Fibroblast of skin of left biceps (primary cell): Measurements from ENCODE around the gene AP4M1.
"Not testable (repeated sequence)": the region's sequence is repeated elsewhere in the genome, so short reads cannot be mapped to it uniquely, and the experiment has no call there.

ENCODE experiments used
- DNase-seq, 2 experiments: peaks; one replicate each; pipeline ENCODE4 v3.0.0-alpha.2; 2013; ENCODE audit warnings: low read depth in 2 of 2

Gene AP4M1

DNA sequence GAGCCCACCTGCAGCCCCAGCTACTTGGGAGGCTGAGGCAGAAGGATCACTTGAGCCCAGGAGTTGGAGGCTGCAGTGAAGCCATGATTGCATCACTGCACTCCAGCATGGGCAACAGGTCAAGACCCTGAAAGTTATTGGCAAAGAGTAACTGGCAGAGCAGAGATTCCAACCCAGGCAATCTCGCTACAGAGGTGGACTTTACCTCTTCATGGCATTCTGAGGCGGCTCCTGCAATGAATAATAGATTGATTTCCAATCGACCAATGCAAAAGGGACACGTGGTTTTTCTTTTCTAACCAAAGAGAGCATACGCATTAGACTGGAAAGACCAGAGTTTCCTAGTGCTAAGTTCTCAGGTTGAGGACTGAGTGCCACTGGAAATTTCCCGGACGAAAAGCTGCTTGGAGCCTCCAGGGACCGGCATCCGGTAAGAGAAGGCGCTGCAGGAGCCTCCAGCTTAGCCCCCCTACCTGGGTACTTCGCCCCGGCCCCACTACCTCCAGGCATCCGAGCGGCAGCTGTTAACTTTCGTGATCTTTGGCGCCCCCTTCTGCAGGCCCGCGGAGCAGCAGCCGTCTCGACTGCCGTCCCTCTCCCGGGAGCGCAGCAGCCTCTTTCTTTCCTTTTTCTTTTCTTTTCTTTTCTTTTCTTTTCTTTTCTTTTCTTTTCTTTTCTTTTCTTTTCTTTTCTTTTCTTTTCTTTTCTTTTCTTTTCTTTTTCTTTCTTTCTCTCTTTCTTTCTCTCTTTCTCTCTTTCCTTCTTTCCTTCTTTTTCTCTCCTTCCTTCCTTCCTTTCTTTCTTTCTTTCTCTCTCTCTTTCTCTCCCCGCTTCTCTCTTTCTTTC lies 29.4 kb downstream of the AP4M1 start:
- no peak for DNase-seq

DNA sequence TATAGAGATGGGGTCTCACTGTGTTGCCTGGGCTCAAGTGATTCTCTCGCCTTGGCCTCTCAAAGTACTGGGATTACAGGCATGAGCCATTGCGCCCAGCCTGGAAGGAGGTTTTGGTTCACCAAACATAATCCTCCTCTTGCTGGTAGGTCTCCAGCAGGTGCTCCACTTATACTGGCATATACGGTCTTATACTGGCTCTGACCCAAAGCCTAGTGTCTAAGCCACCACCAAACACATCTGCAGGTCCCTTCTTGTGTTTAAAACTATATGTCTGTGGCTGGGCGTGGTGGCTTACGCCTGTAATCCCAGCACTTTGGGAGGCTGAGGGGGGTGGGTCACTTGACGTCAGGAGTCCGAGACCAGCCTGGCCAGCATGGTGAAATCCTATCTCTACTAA lies 30.7 kb downstream of the AP4M1 start:
- DNase-seq, result no peak

- DNase-seq, result peak in 1 of 2 experiments; percentile 20
Measured at GRCh38 chr7:100132697-100133151, 31.3 kb downstream of the AP4M1 start.

DNA sequence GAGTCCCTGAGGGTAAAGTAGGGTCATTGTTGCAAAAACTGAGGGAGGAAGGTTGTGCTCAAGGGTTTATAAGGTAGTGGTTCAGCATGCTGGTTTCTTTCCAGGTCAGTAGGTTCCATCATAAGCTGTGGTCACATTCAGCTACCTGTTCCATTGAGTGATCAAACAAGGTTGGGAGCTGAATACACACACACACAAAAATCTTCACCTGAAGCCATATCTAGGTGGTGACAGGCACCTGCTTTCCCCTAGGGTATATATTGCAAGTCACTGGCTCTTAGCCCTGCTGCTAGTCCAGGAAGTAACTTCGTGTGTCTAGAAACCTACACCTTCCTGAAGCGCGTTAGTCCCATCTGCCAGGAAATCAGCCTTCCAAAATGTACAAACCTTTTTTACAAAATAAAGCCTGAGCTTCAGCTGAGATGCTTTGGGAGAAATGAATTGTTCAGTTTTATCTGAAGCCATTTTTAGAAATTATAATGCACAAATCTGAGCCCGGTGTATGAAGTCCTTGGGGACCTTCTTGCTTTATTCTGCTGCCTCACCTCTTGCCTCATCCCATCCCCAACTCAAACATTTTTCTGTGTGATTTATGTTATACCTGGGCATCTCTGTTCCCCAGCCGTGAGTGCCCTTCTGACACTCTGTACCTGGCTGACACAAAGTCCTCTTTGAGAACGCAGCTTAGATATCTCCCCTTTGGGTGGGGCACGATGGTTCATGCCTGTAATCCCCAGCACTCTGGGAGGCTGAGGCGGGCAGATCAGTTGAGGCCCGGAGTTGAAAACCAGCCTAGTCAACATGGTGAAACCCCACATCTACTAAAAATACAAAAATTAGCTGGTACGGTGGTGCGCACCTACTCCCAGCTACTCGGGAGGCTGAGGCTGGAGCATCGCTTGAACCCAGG lies 36.7 kb downstream of the AP4M1 start:
- DNase-seq, result no peak

DNA sequence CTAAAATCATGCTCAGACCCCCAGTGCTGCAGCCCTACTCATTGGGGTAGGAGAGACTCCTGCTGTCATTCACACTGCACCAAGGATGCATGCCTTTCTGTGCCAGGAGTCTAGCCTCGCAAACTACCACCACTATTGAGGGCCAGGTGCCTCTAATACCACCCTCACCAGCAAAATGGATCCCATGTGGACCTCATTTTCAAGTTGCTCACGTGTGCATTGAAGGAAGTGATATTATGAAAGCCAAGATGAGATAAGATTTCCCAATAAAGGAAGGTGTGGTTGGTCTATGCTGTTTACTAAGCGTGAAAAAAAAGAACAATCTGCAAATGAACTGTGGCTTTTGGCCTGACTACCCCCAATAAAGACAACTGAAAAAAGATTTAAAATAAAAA lies 40.1 kb downstream of the AP4M1 start:
- DNase-seq, result no peak

GRCh38 chr7:100142461-100142860 lies 41.0 kb downstream of the AP4M1 start:
- DNase-seq, result no peak

GRCh38 chr7:100146350-100146749 lies 44.9 kb downstream of the AP4M1 start:
- not testable (repeated sequence) for DNase-seq

DNA sequence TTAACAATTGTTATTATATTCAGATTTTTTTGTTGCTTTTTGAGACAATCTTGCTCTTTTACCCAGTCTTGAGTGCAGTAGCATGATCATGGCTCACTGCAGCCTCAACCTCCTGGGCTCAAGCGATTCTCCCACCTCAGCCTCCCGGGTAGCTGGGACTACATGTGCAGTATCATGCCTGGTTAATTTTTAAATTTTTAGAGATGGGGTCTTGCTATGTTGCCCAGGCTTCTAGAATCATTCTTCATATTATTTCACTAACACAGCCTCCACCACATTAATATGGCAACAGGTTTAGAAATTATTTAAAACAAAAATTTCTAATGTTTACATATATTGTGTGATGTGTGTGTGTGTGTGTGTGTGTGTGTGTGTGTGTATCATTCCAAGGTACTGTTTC lies 45.8 kb downstream of the AP4M1 start:
- DNase-seq, result no peak

- no peak for DNase-seq
Measured at GRCh38 chr7:100148225-100148558, 46.7 kb downstream of the AP4M1 start.

GRCh38 chr7:100148559-100149328 lies 47.3 kb downstream of the AP4M1 start, which contains the start of gene LAMTOR4:
TSS of gene LAMTOR4 (plus strand) at chr7:100148918. CDS start at chr7:100148973, 55 bp downstream.
- DNase-seq, result peak; percentile 96

GRCh38 chr7:100152404-100152803 lies 51.0 kb downstream of the AP4M1 start:
- no peak for DNase-seq

GRCh38 chr7:100152937-100153666 lies 51.7 kb downstream of the AP4M1 start:
- no peak for DNase-seq

DNA sequence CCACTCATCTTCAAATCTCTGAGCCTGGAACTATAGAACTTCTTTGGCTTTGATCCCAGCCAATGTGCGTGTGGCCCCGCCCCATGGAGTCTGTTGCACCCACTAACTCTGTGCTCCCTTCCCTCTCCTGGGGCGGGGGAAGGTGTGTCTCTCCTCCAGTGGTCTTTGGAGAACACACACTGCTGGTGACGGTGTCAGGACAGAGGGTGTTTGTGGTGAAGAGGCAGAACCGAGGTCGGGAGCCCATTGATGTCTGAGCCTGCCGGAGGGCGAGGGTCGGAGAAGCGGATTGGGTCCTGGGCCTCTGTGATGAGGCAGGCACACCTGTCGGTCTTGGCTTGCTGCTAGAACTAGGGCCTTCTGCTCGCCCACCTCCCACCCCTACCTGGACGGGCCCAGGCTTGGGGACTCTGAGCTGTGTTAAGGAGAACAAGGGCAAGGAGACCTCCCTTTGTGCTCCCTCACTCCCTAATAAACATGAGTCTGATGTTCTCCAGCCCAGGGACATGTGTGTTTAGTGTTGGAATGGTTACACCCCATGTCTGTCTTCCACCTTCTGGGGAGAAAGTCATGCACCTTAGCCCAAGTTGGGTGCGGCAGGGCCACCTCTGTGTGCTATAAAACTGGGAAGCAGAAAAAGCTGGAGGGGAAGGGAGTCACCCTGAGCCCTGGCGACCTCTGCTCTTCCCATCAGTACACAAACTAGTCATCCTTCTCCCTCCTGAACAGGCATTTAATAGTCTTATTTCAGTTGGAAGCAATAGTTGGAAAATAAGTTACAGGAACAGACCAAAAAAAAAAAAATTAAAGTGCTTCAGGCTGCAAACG lies 52.5 kb downstream of the AP4M1 start:
- no peak for DNase-seq

GRCh38 chr7:100154651-100155491 lies 53.4 kb downstream of the AP4M1 start:
- DNase-seq, result no peak

DNA sequence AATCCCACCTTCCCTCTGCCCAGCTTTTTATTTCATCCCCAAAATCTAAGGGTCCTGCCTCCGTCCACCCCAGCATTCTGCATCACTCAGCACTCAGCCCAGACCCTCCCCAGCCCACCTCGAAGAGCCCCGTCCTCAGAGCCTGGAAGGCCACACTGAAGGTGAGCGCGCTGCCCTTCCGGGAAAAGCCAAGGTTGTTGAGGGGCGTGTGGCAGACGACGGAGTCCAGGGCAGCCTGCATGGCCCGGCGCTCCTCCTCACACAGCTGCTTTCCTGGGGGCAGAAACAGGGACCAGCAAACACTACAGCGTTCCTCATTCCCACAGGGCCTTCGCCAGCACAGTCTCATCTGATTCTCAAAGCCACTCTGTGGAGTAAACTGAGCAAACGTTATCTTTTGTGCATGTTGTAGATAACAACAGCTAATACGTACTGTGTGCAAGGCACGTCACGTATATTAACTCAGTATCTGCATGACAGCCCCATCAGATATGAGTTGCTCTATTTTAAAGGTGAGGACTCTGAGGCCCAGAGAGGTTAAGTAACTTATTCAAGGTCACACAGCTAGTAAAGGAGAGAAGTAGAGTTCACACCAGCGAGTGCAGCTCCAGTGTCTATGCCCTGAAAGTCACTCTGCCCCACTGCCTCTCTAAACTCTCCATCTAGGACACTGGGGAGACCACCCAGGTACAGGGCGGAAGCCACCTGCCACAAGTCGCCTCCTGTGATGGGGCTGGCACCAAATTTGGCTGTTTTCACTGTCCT lies 54.3 kb downstream of the AP4M1 start:
- DNase-seq, result no peak

GRCh38 chr7:100156331-100157068 lies 55.1 kb downstream of the AP4M1 start:
- DNase-seq, result no peak

DNA sequence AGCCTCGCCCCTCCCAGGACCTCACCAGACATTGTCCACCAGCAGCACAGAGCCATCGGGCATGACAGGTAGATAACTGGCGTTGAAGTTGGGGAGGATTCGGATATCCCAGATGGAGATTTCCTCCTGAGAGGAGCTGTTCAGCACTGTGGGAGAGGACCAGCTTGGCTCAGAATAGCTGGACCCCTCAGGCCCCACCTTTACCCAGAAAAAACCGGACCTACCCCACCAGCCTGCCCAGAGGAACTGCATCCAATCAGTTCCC lies 55.6 kb downstream of the AP4M1 start:
- no peak for DNase-seq
